NCI-H128 (cell line): ENCODE data around the gene PROM1.

ENCODE experiments used
- DNase-seq: peaks from one replicate; lab custom pipeline; 2025; ENCODE audit not compliant: unreplicated experiment; lab: John Stamatoyannopoulos, UW

PROM1 gene

GRCh38 chr4:15948826-15949225 lies 135.0 kb downstream of the PROM1 start:
- DNase-seq = no peak

GRCh38 chr4:15947684-15948083 lies 136.1 kb downstream of the PROM1 start:
- DNase-seq = no peak

- no peak for DNase-seq
Measured at GRCh38 chr4:15945516-15945915, 138.3 kb downstream of the PROM1 start.

GRCh38 chr4:15944895-15945294 lies 138.9 kb downstream of the PROM1 start:
- no peak for DNase-seq

- no peak for DNase-seq
Measured at GRCh38 chr4:15942283-15942682, 141.5 kb downstream of the PROM1 start.

- no peak for DNase-seq
Measured at GRCh38 chr4:15938640-15939039, 145.2 kb downstream of the PROM1 start, which contains the start of gene FGFBP1. FGFBP1 (minus strand) TSS chr4:15938740; CDS start chr4:15936632, 2,108 bp downstream.

- no peak for DNase-seq
Measured at GRCh38 chr4:15938182-15938581, 145.6 kb downstream of the PROM1 start.

- DNase-seq = no peak
Measured at GRCh38 chr4:15936495-15936894, 147.3 kb downstream of the PROM1 start.

- no peak for DNase-seq
Measured at GRCh38 chr4:15935504-15936402, 148.1 kb downstream of the PROM1 start.

GRCh38 chr4:15934259-15934658 lies 149.6 kb downstream of the PROM1 start:
- no peak for DNase-seq

GRCh38 chr4:15931451-15932210 lies 152.2 kb downstream of the PROM1 start:
- DNase-seq = no peak

GRCh38 chr4:15930314-15930713 lies 153.5 kb downstream of the PROM1 start:
- DNase-seq = no peak

GRCh38 chr4:15929540-15929939 lies 154.3 kb downstream of the PROM1 start:
- DNase-seq = no peak

- no peak for DNase-seq
Measured at GRCh38 chr4:15928883-15929282, 154.9 kb downstream of the PROM1 start.

GRCh38 chr4:15926486-15926885 lies 157.3 kb downstream of the PROM1 start:
- DNase-seq = no peak

- no peak for DNase-seq
Measured at GRCh38 chr4:15925830-15926229, 158.0 kb downstream of the PROM1 start.

- DNase-seq = no peak
Measured at GRCh38 chr4:15921592-15921932, 162.3 kb downstream of the PROM1 start.

- no peak for DNase-seq
Measured at GRCh38 chr4:15920723-15921591, 162.9 kb downstream of the PROM1 start.

- no peak for DNase-seq
Measured at GRCh38 chr4:15918484-15919129, 165.2 kb downstream of the PROM1 start.
